GM18508 (cell line): ENCODE results near the gene TSPAN31.
"Not testable (repeated sequence)": the region's sequence is repeated elsewhere in the genome, so short reads cannot be mapped to it uniquely, and the experiment has no call there.

Experiments used
- ATAC-seq: cut with Tn5 transposase; IDR thresholded peaks from one replicate; pipeline ENCODE4 v1.9.1; 2021; ENCODE audit warnings: moderate number of reproducible peaks; ENCODE audit not compliant: insufficient read depth, unreplicated experiment

Gene TSPAN31, protein sequence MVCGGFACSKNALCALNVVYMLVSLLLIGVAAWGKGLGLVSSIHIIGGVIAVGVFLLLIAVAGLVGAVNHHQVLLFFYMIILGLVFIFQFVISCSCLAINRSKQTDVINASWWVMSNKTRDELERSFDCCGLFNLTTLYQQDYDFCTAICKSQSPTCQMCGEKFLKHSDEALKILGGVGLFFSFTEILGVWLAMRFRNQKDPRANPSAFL

DNA sequence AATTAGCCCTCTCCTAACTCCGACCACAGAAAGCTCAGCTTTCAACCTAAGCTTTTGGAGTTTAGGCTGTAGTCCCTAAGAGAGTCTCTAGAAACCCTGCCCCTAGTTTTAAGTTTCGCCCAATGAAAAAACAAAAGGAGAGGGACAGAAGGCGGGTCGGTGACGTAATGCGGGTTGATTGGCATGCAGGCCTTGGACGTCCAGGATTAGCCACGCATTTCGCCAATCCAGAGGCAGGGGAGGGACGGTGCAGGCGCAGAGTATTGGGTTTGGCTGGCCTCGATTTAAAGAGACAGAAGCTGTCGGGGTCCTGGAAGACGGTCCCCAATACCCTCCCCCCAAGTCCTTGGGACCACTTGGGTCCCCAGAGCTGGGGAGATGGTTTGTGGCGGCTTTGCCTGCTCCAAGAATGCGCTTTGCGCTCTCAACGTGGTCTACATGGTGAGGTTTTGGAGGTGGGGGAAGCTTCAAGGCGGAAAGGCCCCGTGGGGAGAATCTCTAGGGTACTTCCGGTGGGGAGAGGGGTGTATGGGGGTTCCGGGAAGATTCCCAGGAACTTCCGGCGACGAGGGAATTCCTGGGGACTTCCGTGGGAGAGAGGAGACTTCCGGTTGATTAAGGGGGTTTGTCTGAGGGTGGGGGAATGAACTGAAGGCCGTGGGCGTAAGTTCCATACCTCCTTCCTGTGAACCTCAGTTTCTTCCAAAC, at the start of gene TSPAN31:
Gene TSPAN31, plus strand, starts transcription at position 263 of the 708 bp plus-strand sequence. Its CDS starts 116 bp downstream, at position 379.
- ATAC-seq = peak; percentile 56

DNA sequence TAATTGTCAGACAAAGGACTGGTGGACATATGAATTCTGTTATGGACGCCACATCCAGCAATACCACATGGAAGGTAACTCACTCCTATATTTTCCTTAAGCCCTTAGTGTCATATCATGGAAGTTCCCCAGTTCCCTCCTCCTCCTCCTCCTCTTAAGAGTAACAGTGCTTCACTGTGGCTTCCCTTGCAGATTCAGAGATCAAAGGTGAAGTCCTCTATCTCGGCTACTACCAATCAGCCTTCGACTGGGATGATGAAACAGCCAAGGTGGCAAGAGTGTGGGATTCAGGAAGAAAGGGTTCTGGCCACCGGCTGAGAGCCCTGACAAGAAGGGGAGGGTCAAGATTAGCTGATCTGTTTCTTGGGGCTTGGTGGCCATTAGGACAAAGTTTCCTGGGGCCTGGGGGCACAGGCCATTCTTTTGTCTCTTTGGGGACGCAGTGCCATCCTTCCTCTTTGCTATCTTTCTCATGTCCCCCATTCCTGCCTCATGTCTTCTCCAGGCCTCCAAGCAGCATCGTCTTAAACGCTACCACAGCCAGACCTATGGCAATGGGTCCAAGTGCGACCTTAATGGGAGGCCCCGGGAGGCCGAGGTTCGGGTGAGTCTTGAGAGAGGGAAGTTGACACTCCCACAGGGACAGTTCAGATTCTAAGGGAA, 48.9 kb upstream of the TSPAN31 start:
- ATAC-seq = no peak

DNA sequence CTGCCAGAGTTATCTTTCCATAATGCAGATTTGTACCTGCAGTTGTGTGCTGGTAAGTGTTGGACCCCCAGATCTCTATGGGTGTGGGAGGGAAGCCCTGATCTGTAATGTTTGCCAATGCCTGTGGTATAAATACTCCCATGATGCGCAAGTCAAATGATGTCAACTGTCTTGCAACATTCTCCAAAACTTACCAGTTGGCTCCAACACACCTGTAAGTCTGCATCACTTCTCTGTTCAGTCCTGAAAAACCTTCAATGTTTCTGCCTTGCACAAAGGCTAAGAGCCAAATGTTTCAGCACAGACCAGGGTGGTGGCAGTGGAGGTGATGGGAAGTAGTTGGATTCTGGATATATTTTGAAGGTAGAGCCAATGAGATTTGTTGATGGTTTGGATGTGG, 47.8 kb upstream of the TSPAN31 start:
- no peak for ATAC-seq

DNA sequence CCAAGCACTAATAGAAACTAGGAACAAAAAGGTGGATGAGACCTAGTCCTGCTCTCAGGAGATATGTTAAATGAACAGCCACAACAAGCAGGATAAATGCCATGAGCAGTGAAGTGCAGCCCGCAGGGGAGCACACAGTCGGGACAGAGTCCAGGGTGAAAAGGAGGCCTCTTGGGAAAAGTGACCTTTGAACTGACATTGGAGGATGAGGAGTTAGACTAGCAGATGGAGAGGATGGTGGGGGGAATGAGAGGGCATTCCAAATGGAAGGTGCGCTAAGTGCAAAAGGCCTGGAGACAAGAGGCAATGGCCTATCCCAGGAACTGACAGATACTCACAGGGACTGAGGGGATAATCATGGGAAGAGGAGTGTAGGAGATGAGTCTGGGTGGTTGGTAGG, 46.4 kb upstream of the TSPAN31 start:
- no peak for ATAC-seq

DNA sequence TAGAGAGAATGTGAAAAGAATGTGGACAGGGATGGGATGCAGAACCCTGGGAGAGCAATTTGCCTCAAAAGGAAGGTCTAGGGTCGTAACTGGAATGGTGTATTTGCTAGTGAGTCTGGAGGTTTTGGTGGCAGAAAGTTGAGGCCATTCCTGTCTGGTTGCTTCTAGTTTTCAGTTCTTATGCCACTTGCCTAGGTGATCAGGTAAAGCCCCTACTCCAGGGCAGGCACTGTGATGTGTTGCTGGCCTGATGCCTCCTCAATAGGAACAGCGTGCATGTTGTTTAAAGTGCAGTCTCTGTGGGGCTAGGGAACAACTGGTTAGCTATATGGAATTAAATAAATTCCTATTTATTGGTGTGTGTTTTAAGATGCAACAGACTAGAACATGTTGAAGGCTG, 44.5 kb upstream of the TSPAN31 start:
- ATAC-seq = no peak

DNA sequence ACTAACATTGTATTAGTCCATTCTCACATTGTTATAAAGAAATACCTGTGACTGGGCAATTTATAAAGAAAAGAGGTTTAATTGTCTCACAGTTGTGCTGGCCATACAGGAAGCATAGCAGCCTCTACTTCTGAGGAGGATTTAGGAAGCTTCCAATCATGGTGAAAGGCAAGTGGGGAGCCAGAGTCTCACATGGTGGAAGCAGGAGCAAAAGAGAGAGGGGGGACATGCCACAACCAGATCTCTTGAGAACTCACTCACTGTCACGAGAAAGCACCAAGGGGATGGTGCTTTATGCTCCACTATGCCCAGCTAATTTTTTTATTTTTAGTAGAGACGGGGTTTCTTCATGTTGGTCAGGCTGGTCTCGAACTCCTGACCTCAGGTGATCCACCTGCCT, 37.6 kb upstream of the TSPAN31 start:
- no peak for ATAC-seq

DNA sequence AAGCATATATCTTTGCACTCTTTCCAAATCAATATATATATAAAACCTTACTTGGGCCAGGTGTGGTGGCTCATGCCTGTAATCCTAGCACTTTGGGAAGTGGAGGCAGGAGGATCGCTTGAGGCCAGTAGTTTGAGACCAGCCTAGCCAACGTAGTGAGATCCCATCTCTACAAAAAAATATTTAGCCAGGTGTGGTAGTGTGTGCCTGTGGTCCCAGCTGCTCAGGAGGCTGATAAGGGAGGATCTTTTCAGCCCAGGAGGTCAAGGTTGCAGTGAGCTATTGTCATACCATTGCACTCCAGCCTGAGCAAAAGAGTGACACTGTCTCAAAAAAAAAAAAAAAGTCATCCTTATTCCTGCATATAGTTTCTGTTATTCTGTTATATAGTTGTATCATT, 36.5 kb upstream of the TSPAN31 start:
- no peak for ATAC-seq

DNA sequence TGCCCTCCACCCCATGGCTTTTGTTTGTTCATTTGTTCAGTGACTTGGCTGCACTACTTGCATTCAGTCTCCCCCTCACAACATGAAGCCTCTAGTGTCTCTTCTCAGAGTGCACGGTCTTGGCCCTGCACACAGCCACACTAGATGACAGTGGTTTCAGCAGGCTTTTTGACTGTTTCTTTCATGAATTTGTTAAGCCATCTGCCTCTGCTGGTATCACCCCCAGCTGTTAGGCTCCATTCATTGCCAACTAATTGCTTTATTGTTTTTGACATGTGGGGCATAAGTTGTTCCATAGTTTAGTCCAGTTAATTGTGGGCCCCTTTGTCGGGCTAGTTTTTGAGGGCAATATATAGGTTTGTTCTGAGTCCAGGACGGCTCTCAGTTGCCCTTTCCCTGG, 32.1 kb upstream of the TSPAN31 start:
- no peak for ATAC-seq

DNA sequence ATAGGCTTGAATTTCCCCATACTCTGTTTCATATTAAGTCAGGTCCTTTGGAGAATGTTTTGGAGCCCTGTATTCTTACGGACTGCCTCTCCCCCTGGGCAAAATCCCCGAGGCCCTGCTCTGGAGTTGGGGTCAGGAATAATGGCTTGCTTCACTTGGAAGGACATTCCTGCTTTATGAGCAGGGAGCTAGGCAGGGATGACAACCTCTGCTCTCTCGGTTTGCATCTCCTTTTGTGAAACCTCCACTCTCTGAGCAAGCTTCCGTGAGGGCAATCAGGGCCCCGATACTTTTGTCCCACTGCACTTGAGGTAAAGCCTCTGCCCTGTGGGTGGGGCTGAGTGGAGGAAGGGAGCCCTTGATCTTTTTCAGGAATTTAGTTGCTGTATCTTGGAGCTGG, 31.6 kb upstream of the TSPAN31 start:
- ATAC-seq = no peak

DNA sequence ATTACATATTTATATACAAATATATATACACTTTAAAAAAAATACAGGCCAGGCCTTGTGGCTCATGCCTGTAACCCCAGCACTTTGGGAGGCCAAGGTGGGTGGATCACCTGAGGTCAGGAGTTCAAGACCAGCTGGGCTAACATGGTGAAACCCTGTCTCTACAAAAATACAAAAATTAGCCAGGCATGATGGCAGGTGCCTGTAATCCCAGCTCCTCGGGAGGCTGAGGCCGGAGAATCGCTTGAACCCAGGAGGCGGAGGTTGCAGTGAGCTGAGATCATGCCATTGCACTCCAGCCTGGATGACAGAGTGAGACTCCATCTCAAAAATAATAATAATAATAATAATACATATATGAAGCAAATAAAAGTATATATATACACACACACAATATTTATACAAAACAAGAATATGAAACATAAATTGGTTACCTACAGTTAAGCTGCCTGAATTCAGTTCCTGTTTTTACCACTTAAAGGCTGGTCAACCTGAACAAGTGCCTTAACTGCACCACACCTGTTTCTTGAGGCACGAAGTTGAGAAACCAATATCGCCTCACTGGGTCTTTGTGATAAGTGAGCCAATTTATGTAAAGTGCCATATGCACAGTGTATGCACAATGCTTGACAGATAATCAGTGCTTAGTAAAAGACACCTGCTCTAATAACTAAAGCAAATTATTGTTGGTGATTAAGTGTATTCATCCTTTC, 29.6 kb upstream of the TSPAN31 start:
- not testable (repeated sequence) for ATAC-seq

DNA sequence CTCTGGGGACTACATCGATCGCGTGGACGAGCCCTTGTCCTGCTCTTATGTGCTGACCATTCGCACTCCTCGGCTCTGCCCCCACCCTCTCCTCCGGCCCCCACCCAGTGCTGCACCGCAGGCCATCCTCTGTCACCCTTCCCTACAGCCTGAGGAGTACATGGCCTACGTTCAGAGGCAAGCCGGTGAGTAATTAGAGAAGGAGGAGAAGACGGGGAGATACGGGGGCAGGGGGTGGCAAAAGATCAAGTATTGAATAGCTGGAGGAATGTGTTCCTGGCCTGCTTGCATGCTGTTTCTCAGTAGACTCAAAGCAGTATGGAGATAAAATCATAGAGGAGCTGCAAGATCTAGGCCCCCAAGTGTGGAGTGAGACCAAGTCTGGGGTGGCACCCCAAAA, 29.1 kb upstream of the TSPAN31 start:
- ATAC-seq = no peak

DNA sequence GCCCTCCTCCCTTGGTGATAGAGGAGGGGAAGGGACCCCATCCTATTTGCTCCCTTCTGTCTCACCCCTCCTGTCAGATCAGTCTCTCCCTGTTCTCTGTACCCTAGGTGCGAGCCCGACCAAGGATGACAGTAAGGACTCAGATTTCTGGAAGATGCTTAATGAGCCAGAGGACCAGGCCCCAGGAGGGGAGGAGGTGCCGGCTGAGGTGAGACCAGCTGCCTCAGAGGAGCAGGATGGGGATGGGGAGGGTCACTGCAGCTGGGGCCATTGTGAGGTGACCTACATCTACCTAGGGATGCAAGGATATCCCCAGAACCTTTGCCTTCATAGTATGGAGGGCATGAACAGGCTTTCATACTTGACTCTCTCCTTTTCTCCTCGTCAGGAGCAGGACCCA, 28.5 kb upstream of the TSPAN31 start:
- ATAC-seq = no peak

DNA sequence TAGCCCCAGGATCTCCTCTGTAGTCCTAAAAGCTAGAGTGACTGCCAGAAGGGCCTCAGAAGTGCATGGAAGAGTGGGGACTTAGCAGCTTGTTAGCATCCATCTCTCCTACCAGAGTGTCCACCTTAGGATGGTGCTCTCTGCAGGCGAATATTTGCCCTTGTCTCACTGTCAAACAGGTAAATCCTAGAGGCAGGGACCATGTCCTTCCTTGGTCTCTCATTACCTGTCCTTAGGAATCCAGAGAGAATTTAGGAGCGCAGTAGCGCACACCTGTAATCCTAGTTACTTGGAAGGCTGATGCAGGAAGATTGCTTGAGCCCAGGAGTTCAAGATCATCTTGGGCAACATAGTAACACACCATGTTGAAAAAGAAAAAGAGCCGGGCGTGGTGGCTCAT, 27.7 kb upstream of the TSPAN31 start:
- ATAC-seq = no peak

DNA sequence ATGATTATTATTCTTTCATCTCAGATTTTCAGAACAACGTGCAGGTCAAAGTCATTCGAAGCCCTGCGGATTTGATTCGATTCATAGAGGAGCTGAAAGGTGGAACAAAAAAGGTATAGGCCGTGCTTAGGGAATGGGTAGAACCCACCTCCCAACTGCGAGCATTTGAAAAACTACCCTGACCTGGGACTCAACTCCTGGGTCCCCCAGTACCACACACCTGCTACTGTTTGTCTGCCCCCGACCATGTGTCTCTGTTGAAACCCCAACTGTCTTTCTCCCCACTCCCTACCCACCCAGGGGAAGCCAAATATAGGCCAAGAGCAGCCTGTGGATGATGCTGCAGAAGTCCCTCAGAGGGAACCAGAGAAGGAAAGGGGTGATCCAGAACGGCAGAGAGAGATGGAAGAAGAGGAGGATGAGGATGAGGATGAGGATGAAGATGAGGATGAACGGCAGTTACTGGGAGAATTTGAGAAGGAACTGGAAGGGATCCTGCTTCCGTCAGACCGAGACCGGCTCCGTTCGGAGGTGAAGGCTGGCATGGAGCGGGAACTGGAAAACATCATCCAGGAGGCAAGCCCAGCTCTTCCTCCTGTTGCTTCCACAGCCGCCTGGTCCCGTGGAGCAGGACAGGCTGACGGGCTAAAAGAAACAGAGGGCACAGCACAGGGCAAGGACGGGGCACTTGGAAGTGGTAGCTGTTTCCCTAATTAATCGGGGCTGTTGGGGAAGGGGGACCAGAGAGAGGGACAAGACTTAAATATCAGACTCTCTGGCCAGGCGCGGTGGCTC, 26.8 kb upstream of the TSPAN31 start:
- no peak for ATAC-seq

DNA sequence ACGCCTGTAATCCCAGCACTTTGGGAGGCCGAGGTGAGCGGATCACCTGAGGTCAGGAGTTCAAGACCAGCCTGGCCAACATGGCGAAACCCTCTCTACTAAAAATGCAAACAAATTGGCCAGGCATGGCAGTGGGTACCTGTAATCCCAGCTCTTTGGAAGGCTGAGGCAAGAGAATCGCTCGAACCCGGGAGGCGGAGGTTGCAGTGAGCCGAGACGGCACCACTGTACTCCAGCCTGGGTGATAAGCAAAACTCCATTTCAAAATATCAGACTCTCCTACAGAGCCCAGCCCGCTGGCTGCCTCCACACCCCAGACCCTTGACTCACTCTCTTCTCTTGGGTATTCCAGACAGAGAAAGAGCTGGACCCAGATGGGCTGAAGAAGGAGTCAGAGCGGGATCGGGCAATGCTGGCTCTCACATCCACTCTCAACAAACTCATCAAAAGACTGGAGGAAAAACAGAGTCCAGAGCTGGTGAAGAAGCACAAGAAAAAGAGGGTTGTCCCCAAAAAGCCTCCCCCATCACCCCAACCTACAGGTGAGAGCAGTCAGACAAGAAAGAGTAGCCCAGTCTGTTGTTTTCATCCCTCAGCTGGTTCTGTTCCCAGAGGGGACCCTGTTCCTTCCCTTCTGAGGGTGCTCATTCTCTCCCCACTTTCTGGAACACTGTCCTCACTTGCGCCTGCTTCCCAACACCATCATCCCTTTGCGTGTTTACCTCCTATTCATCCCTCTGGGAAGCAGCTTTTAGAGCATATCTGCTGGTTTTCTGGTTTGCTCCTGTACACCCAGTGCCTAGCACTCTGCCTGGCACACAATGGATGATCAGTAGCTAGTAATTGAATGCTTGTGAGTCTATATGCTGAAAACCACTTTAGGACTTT, 26.0 kb upstream of the TSPAN31 start:
- no peak for ATAC-seq

DNA sequence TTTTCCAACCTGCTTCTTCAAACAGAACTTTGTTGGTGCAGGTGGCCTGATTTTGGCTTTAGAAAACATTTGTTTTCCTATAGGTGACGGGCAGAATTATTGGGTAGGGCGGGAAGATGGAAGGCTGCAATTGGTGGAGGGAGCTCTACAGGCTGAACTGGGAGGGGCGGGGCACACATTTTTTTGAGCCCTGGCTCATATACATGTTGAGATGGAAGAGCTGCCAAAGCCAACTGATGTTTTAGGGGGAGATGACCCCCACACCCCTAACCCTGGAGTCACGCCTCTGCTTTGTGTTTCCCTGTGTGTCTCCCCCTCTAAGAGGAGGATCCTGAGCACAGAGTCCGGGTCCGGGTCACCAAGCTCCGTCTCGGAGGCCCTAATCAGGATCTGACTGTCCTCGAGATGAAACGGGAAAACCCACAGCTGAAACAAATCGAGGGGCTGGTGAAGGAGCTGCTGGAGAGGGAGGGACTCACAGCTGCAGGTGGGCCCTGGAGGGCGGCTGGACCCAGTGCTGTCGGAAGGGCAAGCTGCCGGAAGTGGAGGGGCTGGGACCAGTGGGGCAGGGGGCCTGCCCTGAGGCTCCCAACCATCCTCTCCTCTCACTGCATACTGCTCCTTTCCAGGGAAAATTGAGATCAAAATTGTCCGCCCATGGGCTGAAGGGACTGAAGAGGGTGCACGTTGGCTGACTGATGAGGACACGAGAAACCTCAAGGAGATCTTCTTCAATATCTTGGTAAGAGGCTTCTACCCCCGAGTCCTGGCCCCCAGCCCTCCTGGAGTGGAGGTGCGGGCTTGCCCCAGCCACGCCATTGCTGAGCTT, 24.8 kb upstream of the TSPAN31 start:
- ATAC-seq = no peak

DNA sequence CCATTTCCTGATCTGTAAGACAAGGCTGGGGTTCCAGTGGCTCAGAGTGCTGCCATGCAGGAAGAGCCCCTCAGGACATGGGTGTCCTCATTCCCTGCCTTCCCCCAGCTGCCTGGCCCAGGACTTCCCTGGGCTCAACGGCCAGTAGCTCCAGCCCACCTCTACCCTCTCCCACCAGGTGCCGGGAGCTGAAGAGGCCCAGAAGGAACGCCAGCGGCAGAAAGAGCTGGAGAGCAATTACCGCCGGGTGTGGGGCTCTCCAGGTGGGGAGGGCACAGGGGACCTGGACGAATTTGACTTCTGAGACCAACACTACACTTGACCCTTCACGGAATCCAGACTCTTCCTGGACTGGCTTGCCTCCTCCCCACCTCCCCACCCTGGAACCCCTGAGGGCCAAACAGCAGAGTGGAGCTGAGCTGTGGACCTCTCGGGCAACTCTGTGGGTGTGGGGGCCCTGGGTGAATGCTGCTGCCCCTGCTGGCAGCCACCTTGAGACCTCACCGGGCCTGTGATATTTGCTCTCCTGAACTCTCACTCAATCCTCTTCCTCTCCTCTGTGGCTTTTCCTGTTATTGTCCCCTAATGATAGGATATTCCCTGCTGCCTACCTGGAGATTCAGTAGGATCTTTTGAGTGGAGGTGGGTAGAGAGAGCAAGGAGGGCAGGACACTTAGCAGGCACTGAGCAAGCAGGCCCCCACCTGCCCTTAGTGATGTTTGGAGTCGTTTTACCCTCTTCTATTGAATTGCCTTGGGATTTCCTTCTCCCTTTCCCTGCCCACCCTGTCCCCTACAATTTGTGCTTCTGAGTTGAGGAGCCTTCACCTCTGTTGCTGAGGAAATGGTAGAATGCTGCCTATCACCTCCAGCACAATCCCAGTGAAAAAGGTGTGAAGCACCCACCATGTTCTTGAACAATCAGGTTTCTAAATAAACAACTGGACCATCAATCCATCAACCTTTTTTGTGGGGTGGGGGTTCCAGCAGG, 23.9 kb upstream of the TSPAN31 start:
- ATAC-seq = no peak
